Ovary (tissue), 9 donors: ENCODE results near the gene CHGA. TPM values are rescaled to one million over a fixed set of nuclear protein-coding genes. Genes with fewer than 3 reads are reported as not detected.

Experiments
- DNase-seq, 5 donors: peaks; one replicate each; pipeline ENCODE4 v3.0.0-alpha.2; 2019 to 2020
- H3K27ac ChIP-seq, 2 donors: fragments of 200-600 bp; one replicate each; pipeline versions ENCODE4 v1.5.1 to v1.8.0; 2019 to 2022
- H3K27me3 ChIP-seq: fragments of 200-600 bp; one replicate; pipeline ENCODE4 v1.8.0; 2022
- H3K36me3 ChIP-seq: fragments of 200-600 bp; sonication (generic); one replicate; pipeline ENCODE4 v1.5.1; 2019
- H3K4me1 ChIP-seq: one replicate; pipeline ENCODE4 v1.8.1; 2013; ENCODE audit warnings: mild to moderate bottlenecking, moderate library complexity; ENCODE audit not compliant: insufficient read depth
- H3K4me3 ChIP-seq: fragments of 200-600 bp; sonication (generic); one replicate; pipeline ENCODE4 v1.5.1; 2017
- H3K9me3 ChIP-seq, 2 donors: fragments of 200-600 bp in 1 of 2; sonication (generic) in 1 of 2; one replicate each; pipeline versions ENCODE4 v1.5.1 to v1.8.1; 2013 to 2019; ENCODE audit warnings: mild to moderate bottlenecking in 1 of 2, moderate library complexity in 1 of 2
- CTCF ChIP-seq, 3 donors: fragments of 450-650 bp in 2 of 3; fragments of 200-600 bp in 1 of 3; IDR thresholded peaks; one replicate each; pipeline versions ENCODE4 v1.5.1 to v1.8.0; 2016 to 2022; ENCODE audit warnings: antibody characterized with exemption in 3 of 3, mild to moderate bottlenecking in 1 of 3
- EP300 ChIP-seq: sonication (generic); formaldehyde crosslinking; IDR thresholded peaks from one replicate; pipeline ENCODE4 v1.6.1; 2017; ENCODE audit warnings: antibody characterized with exemption
- POLR2A ChIP-seq: fragments of 450-650 bp; IDR thresholded peaks from one replicate; pipeline ENCODE4 v1.6.1; 2017; ENCODE audit warnings: antibody characterized with exemption, mild to moderate bottlenecking, moderate library complexity
- WGBS, 3 donors: extraction: QIAGEN DNeasy Blood & Tissue Kit in 1 of 3; methylation state at CpG; one replicate each; pipeline versions ENCODE4 v1.1.5 to v1.1.7; 2013 to 2017; 5-methylcytosine and 5-hydroxymethylcytosine counted together
- intact Hi-C, 4 donors: fragments of 100-400 bp; cut with DNase I; formaldehyde crosslinking; loops; one replicate each; pipeline versions ENCODE4 v1.11.0 to v1.15.1; 2022 to 2023
- polyA plus RNA-seq, 2 donors: library from polyadenylated mRNA; stranded (reverse); fragments of 200-250 nt in 1 of 2; fragments of 350-450 nt in 1 of 2; fragmentation: Illumina TruSeq in 1 of 2; extraction: RNeasy Lipid Tissue Mini Kit (QIAGEN cat#74804) in 1 of 2; gene quantifications; one replicate each; pipeline ENCODE4 v1.2.3, GENCODE V29; 2013 to 2014
- total RNA-seq, 7 donors: library from RNA; depleted of rRNA in 2 of 7; stranded (reverse); fragments of >200 nt in 2 of 7; fragmentation: NEBNext Ultra II Directional in 3 of 7; extraction: Animal tissue kit (Norgen Biotek cat#: 25700) in 3 of 7; gene quantifications; one replicate each; pipeline versions ENCODE4 v1.1.0 to v1.2.4, GENCODE V29; 2016 to 2023
- donor health status: DM: no; HTN: no; CAD: no; lungs with moderate emphysema.
- donor health status: DM: no; HTN: no; CAD: no.
- donor health status: Bipolar disorder and iron deficiency.
- donor health status: DM: yes; HTN: yes; CAD: no.
- donor health status: DM: no; HTN: no; CAD: no.
- donor health status: DM: yes; HTN: yes; CAD: no.

The CHGA gene
- total and polyA plus RNA-seq, 9 donors: 0.13 to 1.6 (median 0.60) TPM; not detected in 2

- Histone ChIP-seq H3K4me3 (no peak overlapping the region), H3K27ac (no peak overlapping the region), H3K9me3 (no peaks in the 10 kb centered on the region), H3K27me3 (no peaks in the 10 kb centered on the region), H3K36me3 (no peaks in the 10 kb centered on the region), H3K4me1 (no peaks in the 10 kb centered on the region)
- no peak for TF ChIP-seq POLR2A
- TF ChIP-seq CTCF (IDR thresholded peaks at IDR 0.05): no peak
- TF ChIP-seq EP300: no peak
- intact Hi-C loops: no loop called here
- no peak for DNase-seq
- 83 to 90% (median 88%) methylated on average over 10 to 11 of the region's 11 CpGs for WGBS, 3 donors
These were observed 13.1 kb downstream of the CHGA start for GRCh38 chr14:92936085-92936484.

GRCh38 chr14:92937051-92937937 lies 14.3 kb downstream of the CHGA start:
- no peak for TF ChIP-seq EP300
- no peak for TF ChIP-seq POLR2A
- TF ChIP-seq CTCF (IDR thresholded peaks at IDR 0.05): no peak
- Histone ChIP-seq H3K36me3 (no peaks in the 10 kb centered on the region), H3K27ac (no peak overlapping the region), H3K9me3 (no peaks in the 10 kb centered on the region), H3K27me3 (no peaks in the 10 kb centered on the region), H3K4me3 (no peak overlapping the region), H3K4me1 (no peaks in the 10 kb centered on the region)
- intact Hi-C loops: no loop called here
- no peak for DNase-seq
- 90% methylated on average over 16 of the region's 16 CpGs for WGBS, 3 donors

GRCh38 chr14:92938235-92938875 lies 15.4 kb downstream of the CHGA start:
- H3K27me3 ChIP-seq: no peaks in the 10 kb centered on the region
- intact Hi-C loops: no loop called here

More at GRCh38 chr14:92938235-92938875, 15.4 kb downstream of the CHGA start:
- TF ChIP-seq EP300 (no peak), POLR2A (no peak), CTCF (IDR thresholded peaks at IDR 0.05) (no peak)
- no peak for DNase-seq
- Histone ChIP-seq H3K9me3 (no peaks in the 10 kb centered on the region), H3K4me3 (no peak overlapping the region), H3K36me3 (no peaks in the 10 kb centered on the region), H3K27ac (no peak overlapping the region), H3K4me1 (no peaks in the 10 kb centered on the region)
- WGBS, 3 donors: 78 to 82% (median 81%) methylated on average over 6 to 9 of the region's 9 CpGs
